IMR-90 (cell line): Measurements from ENCODE around the gene GSPT2. TPM values are rescaled to one million over a fixed set of nuclear protein-coding genes. Genes with fewer than 3 reads are reported as not detected.

Source experiments
- ATAC-seq: fragments of 200-7000 bp; cut with Tn5 transposase; 2 replicates; pipeline ENCODE4 v1.9.1; 2020; ENCODE audit warnings: low read depth, mild to moderate bottlenecking, moderate library complexity
- BruUV-seq: library from RNA; stranded (reverse); fragments of 400-500 nt; replicated peaks from 2 replicates; lab custom pipeline; 2021; lab: Mats Ljungman, UMichigan
- CTCF ChIA-PET: fragments of 300-600 bp; formaldehyde crosslinking; extraction: SDS; loops from one replicate; lab custom pipeline; 2021; ENCODE audit warnings: antibody characterized with exemption; lab: Yijun Ruan, JAX
- POLR2A ChIA-PET: fragments of 300-600 bp; sonication (Branson Sonifier 250); formaldehyde crosslinking; loops from one replicate; lab custom pipeline; 2022; ENCODE audit warnings: antibody characterized with exemption; ENCODE audit not compliant: unreplicated experiment; lab: Charles Lee
- DNase-seq: peaks from one replicate; pipeline ENCODE4 v3.0.0; 2013
- H2AFZ ChIP-seq: replicated peaks from 2 replicates; pipeline ENCODE3; 2013; ENCODE audit warnings: low read length, mild to moderate bottlenecking; ENCODE audit not compliant: poor library complexity
- H2AK5ac ChIP-seq: 2 replicates; pipeline ENCODE4 v1.6.1; 2013; ENCODE audit warnings: low read depth, low read length, inconsistent platforms
- H2AK9ac ChIP-seq: replicated peaks from 2 replicates; pipeline ENCODE3; 2013; ENCODE audit warnings: mild to moderate bottlenecking, low read depth, low read length, moderate library complexity; ENCODE audit not compliant: poor library complexity
- H2BK120ac ChIP-seq: 2 replicates; pipeline ENCODE4 v1.6.1; 2013; ENCODE audit warnings: low read depth, low read length, inconsistent platforms
- H2BK15ac ChIP-seq: 3 replicates; pipeline ENCODE4 v1.6.1; 2013; ENCODE audit warnings: low read depth, low read length, inconsistent platforms
- H2BK20ac ChIP-seq: 2 replicates; pipeline ENCODE4 v1.6.1; 2013; ENCODE audit warnings: low read depth, mild to moderate bottlenecking, inconsistent platforms, low read length, moderate library complexity
- H2BK5ac ChIP-seq: 2 replicates; pipeline ENCODE4 v1.6.1; 2013; ENCODE audit warnings: mild to moderate bottlenecking, low read depth, low read length, inconsistent platforms; ENCODE audit not compliant: poor library complexity, severe bottlenecking
- H3K14ac ChIP-seq: replicated peaks from 2 replicates; pipeline ENCODE4 v1.6.1; 2013; ENCODE audit warnings: low read depth, low read length, inconsistent platforms
- H3K18ac ChIP-seq: 2 replicates; pipeline ENCODE4 v1.6.1; 2013; ENCODE audit warnings: low read depth, low read length, control low read depth
- H3K23ac ChIP-seq: 2 replicates; pipeline ENCODE4 v1.6.1; 2013; ENCODE audit warnings: low read depth, low read length, inconsistent platforms
- H3K27ac ChIP-seq: 2 replicates; pipeline ENCODE4 v1.5.1; 2013; ENCODE audit warnings: mild to moderate bottlenecking, control low read depth, low read length; ENCODE audit not compliant: insufficient read depth
- H3K27me3 ChIP-seq: 2 replicates; pipeline ENCODE4 v1.6.1; 2013; ENCODE audit warnings: low read length; ENCODE audit not compliant: control insufficient read depth, insufficient read depth
- H3K36me3 ChIP-seq: 2 replicates; pipeline ENCODE4 v1.6.1; 2013; ENCODE audit warnings: low read length, mixed read lengths; ENCODE audit not compliant: control insufficient read depth, insufficient read depth
- H3K4ac ChIP-seq: 2 replicates; pipeline ENCODE4 v1.6.1; 2013; ENCODE audit warnings: low read depth, low read length, inconsistent platforms
- H3K4me1 ChIP-seq: 2 replicates; pipeline ENCODE4 v1.6.1; 2013; ENCODE audit warnings: low read length, mixed read lengths; ENCODE audit not compliant: control insufficient read depth, insufficient read depth
- H3K4me2 ChIP-seq: 2 replicates; pipeline ENCODE4 v1.6.1; 2013; ENCODE audit warnings: low read depth, mild to moderate bottlenecking, control low read depth, low read length, moderate library complexity
- H3K4me3 ChIP-seq: 2 replicates; pipeline ENCODE4 v1.5.1; 2013; ENCODE audit warnings: low read depth, mild to moderate bottlenecking, control low read depth, low read length, moderate library complexity; ENCODE audit not compliant: insufficient read depth
- H3K56ac ChIP-seq: 2 replicates; pipeline ENCODE4 v1.6.1; 2013; ENCODE audit warnings: low read length, inconsistent platforms; ENCODE audit not compliant: insufficient read depth; ENCODE audit errors: extremely low read depth
- H3K79me1 ChIP-seq, 2 experiments: 2 replicates each; pipeline ENCODE4 v1.6.1; 2013; ENCODE audit warnings: low read length in 2 of 2, inconsistent platforms in 1 of 2, low read depth in 1 of 2
- H3K9ac ChIP-seq: 2 replicates; pipeline ENCODE4 v1.6.1; 2013; ENCODE audit warnings: low read depth, low read length, control low read depth
- H3K9me1 ChIP-seq: 2 replicates; pipeline ENCODE4 v1.6.1; 2013; ENCODE audit warnings: low read length, inconsistent platforms; ENCODE audit not compliant: insufficient read depth
- H3K9me3 ChIP-seq: 2 replicates; pipeline ENCODE4 v1.6.1; 2013; ENCODE audit warnings: low read length; ENCODE audit not compliant: control insufficient read depth, insufficient read depth
- H4K20me1 ChIP-seq: 2 replicates; pipeline ENCODE4 v1.6.1; 2013; ENCODE audit warnings: low read length, inconsistent platforms; ENCODE audit not compliant: insufficient read depth
- H4K5ac ChIP-seq: 2 replicates; pipeline ENCODE4 v1.6.1; 2013; ENCODE audit warnings: mild to moderate bottlenecking, low read depth, low read length, control low read depth
- H4K8ac ChIP-seq, 2 experiments: 2 replicates each; pipeline ENCODE4 v1.6.1; 2013; ENCODE audit warnings: low read depth in 2 of 2, low read length in 2 of 2, control low read depth in 1 of 2, inconsistent platforms in 1 of 2
- H4K91ac ChIP-seq: 2 replicates; pipeline ENCODE4 v1.6.1; 2013; ENCODE audit warnings: low read depth, low read length, inconsistent platforms; ENCODE audit not compliant: insufficient read depth
- BHLHE40 ChIP-seq: fragments of 150-350 bp; IDR thresholded peaks from 2 replicates; pipeline ENCODE4 v1.6.1; 2016; ENCODE audit warnings: mild to moderate bottlenecking, low read depth, low read length
- CEBPB ChIP-seq: IDR thresholded peaks from 2 replicates; pipeline ENCODE4 v1.6.1; 2012; ENCODE audit warnings: low read depth, low read length, improper control_type of control experiment
- CHD1 ChIP-seq: IDR thresholded peaks from 2 replicates; pipeline ENCODE4 v1.6.1; 2012; ENCODE audit warnings: low read depth, low read length, improper control_type of control experiment
- FOS ChIP-seq: fragments of 150-350 bp; IDR thresholded peaks from 2 replicates; pipeline ENCODE4 v1.6.1; 2016; ENCODE audit warnings: low read depth, low read length
- MAFK ChIP-seq: IDR thresholded peaks from 2 replicates; pipeline ENCODE4 v1.6.1; 2012; ENCODE audit warnings: low read depth, low read length, improper control_type of control experiment
- MAZ ChIP-seq: IDR thresholded peaks from 2 replicates; pipeline ENCODE4 v1.6.1; 2012; ENCODE audit warnings: low read depth, mild to moderate bottlenecking, low read length, improper control_type of control experiment, moderate library complexity, borderline replicate concordance
- MXI1 ChIP-seq: IDR thresholded peaks from 2 replicates; pipeline ENCODE4 v1.6.1; 2012; ENCODE audit warnings: low read depth, mild to moderate bottlenecking, low read length, moderate library complexity, borderline replicate concordance
- NFE2L2 ChIP-seq: fragments of 150-350 bp; IDR thresholded peaks from 2 replicates; pipeline ENCODE4 v1.6.1; 2016; ENCODE audit warnings: low read depth, mild to moderate bottlenecking, low read length
- POLR2A ChIP-seq: IDR thresholded peaks from 2 replicates; pipeline ENCODE4 v1.6.1; 2012; ENCODE audit warnings: mild to moderate bottlenecking, low read depth, low read length
- RAD21 ChIP-seq: IDR thresholded peaks from 2 replicates; pipeline ENCODE4 v1.6.1; 2012; ENCODE audit warnings: low read length, improper control_type of control experiment
- RCOR1 ChIP-seq: IDR thresholded peaks from 2 replicates; pipeline ENCODE4 v1.6.1; 2012; ENCODE audit warnings: mild to moderate bottlenecking, low read length, improper control_type of control experiment; ENCODE audit not compliant: insufficient replicate concordance
- RFX5 ChIP-seq: IDR thresholded peaks from 2 replicates; pipeline ENCODE4 v1.8.0; 2012; ENCODE audit warnings: low read depth, mild to moderate bottlenecking, low read length, moderate library complexity
- SMC3 ChIP-seq: fragments of 150-350 bp; IDR thresholded peaks from 2 replicates; pipeline ENCODE4 v1.6.1; 2016; ENCODE audit warnings: low read depth, mild to moderate bottlenecking, antibody characterized with exemption, low read length, moderate library complexity
- WGBS, 2 experiments: methylation state at CpG; one replicate each; pipeline versions ENCODE4 v1.1.5 to v1.1.7; 2013; ENCODE audit warnings: missing lambda C conversion rate in 2 of 2; ENCODE audit not compliant: insufficient read length in 1 of 2; ENCODE audit errors: extremely low coverage in 2 of 2; 5-methylcytosine and 5-hydroxymethylcytosine counted together
- dilution Hi-C: fragments of 300-500 bp; cut with HindIII; formaldehyde crosslinking; loops from one replicate; pipeline ENCODE4 v1.14.3; 2018; ENCODE audit warnings: low sequenced_read_pairs; ENCODE audit not compliant: unreplicated experiment
- in situ Hi-C: fragments of 300-500 bp; cut with MboI; formaldehyde crosslinking; loops from 3 replicates; pipeline ENCODE4 v1.14.3; 2019; ENCODE audit warnings: low sequenced_read_pairs, inconsistent platforms, mixed read lengths
- intact Hi-C: fragments of 100-400 bp; cut with micrococcal nuclease; formaldehyde crosslinking; loops from 2 replicates; pipeline ENCODE4 v1.10.0; 2022
- polyA plus RNA-seq, 3 experiments: library from polyadenylated mRNA; depleted of rRNA; stranded (reverse); fragments of >200 nt; gene quantifications; 2 replicates each; pipeline ENCODE4 v1.2.3, GENCODE V29; 2012; ENCODE audit warnings: low replicate concordance in 1 of 3
- total RNA-seq: library from RNA; depleted of rRNA; stranded (reverse); fragments of >200 nt; gene quantifications from 2 replicates; pipeline ENCODE4 v1.2.3, GENCODE V29; 2012
- TF ChIP-seq, protein P1 (sequence below): fragments of 150-350 bp; IDR thresholded peaks from 2 replicates; pipeline ENCODE4 v1.6.1; 2016; ENCODE audit warnings: low read depth, mild to moderate bottlenecking, low read length, moderate library complexity, borderline replicate concordance
- TF ChIP-seq, protein P2 (sequence below): fragments of 150-350 bp; IDR thresholded peaks from 2 replicates; pipeline ENCODE4 v1.6.1; 2017; ENCODE audit warnings: mild to moderate bottlenecking, antibody characterized with exemption, low read length, low read depth
- TF ChIP-seq, protein P3 (sequence below): conservative IDR thresholded peaks from 2 replicates; pipeline ENCODE4 v1.5.1; 2012; ENCODE audit warnings: mild to moderate bottlenecking, low read depth, low read length, improper control_type of control experiment

The GSPT2 gene
- total and polyA plus RNA-seq, 2 of the 4 experiments (the other 2 are of a cell fraction): 5.4 to 5.9 TPM

DNA sequence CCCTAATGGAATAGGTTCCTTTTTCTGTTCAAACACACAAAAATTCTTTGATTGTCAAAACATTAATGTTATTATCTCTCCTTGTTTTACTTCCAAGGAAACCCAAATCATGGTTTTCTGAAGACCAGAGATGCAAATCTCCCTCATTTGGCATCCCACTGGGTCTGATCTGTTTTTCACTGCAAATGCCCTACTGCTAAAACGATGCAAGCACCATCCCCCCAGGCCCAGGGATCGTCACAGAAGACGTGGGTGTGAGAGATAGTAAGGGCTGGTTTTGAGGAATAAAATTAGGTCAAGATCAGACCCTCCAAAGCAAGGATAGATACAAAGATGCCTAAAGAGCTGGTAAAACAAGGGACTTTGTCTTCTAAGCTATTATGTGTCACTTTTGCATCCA is 33.6 kb downstream of the GSPT2 start:
- H2AK9ac ChIP-seq: no peak overlapping the region
- H3K14ac ChIP-seq: no peak overlapping the region
- ChIA-PET CTCF (no interaction called here), POLR2A (no interaction called here)
- H3K79me1 ChIP-seq: no peaks in the 10 kb centered on the region
- no peaks in the 10 kb centered on the region for H3K36me3 ChIP-seq
- H4K8ac ChIP-seq: no peak overlapping the region
- H2BK15ac ChIP-seq: no peak overlapping the region
- no peak overlapping the region for H3K23ac ChIP-seq
- H3K27ac ChIP-seq: no peak overlapping the region
- no peak overlapping the region for H3K56ac ChIP-seq
- no peak overlapping the region for H3K4me3 ChIP-seq
- H2BK120ac ChIP-seq: no peak overlapping the region
- H3K4ac ChIP-seq: no peak overlapping the region
- H4K91ac ChIP-seq: no peak overlapping the region
- no peak overlapping the region for H3K9ac ChIP-seq
- no peaks in the 10 kb centered on the region for H4K20me1 ChIP-seq
- no peak overlapping the region for H2AFZ ChIP-seq
- no peak overlapping the region for H3K18ac ChIP-seq
- no peaks in the 10 kb centered on the region for H3K4me1 ChIP-seq
- H3K9me1 ChIP-seq: no peaks in the 10 kb centered on the region
- in situ Hi-C loops: no loop called here
- no peaks in the 10 kb centered on the region for H3K9me3 ChIP-seq
- no CpG with 5 or more reads among the region's 3 CpGs for WGBS, 2 experiments
- H2BK5ac ChIP-seq: no peak overlapping the region
- no peak overlapping the region for H2BK20ac ChIP-seq
- DNase-seq: no peak
- no peak for ATAC-seq
- no peak overlapping the region for H2AK5ac ChIP-seq
- dilution Hi-C loops: no loop called here
- peaks cover 2% of the 10 kb centered on the region for H3K27me3 ChIP-seq
- no peak overlapping the region for H4K5ac ChIP-seq
- TF ChIP-seq MXI1 (no peak), MAFK (no peak), SMC3 (no peak), RAD21 (no peak), MAZ (no peak), RCOR1 (no peak), RFX5 (no peak), CEBPB (no peak), FOS (no peak), BHLHE40 (no peak), CHD1 (no peak), NFE2L2 (no peak), POLR2A (no peak)
- TF ChIP-seq, protein P1, sequence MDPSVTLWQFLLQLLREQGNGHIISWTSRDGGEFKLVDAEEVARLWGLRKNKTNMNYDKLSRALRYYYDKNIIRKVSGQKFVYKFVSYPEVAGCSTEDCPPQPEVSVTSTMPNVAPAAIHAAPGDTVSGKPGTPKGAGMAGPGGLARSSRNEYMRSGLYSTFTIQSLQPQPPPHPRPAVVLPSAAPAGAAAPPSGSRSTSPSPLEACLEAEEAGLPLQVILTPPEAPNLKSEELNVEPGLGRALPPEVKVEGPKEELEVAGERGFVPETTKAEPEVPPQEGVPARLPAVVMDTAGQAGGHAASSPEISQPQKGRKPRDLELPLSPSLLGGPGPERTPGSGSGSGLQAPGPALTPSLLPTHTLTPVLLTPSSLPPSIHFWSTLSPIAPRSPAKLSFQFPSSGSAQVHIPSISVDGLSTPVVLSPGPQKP: no peak
- TF ChIP-seq, protein P2, sequence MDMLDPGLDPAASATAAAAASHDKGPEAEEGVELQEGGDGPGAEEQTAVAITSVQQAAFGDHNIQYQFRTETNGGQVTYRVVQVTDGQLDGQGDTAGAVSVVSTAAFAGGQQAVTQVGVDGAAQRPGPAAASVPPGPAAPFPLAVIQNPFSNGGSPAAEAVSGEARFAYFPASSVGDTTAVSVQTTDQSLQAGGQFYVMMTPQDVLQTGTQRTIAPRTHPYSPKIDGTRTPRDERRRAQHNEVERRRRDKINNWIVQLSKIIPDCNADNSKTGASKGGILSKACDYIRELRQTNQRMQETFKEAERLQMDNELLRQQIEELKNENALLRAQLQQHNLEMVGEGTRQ: no peak
- TF ChIP-seq, protein P3, sequence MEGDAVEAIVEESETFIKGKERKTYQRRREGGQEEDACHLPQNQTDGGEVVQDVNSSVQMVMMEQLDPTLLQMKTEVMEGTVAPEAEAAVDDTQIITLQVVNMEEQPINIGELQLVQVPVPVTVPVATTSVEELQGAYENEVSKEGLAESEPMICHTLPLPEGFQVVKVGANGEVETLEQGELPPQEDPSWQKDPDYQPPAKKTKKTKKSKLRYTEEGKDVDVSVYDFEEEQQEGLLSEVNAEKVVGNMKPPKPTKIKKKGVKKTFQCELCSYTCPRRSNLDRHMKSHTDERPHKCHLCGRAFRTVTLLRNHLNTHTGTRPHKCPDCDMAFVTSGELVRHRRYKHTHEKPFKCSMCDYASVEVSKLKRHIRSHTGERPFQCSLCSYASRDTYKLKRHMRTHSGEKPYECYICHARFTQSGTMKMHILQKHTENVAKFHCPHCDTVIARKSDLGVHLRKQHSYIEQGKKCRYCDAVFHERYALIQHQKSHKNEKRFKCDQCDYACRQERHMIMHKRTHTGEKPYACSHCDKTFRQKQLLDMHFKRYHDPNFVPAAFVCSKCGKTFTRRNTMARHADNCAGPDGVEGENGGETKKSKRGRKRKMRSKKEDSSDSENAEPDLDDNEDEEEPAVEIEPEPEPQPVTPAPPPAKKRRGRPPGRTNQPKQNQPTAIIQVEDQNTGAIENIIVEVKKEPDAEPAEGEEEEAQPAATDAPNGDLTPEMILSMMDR: no peak
- no TSS peak for BruUV-seq
- intact Hi-C loops: no loop called here
- no peak overlapping the region for H3K4me2 ChIP-seq
